Stimulated activated CD4-positive, alpha-beta T cell treated with anti-CD3 and anti-CD28 coated beads, Interleukin-12 subunit alpha, Interleukin-12 subunit beta, amount 100 ng/mL, for 24 hours (primary cell): ENCODE data around the gene USP47.

Experiments
- DNase-seq, 2 experiments: peaks; one replicate each; pipeline ENCODE4 v3.0.0-alpha.2; 2020; ENCODE audit warnings: low read depth in 2 of 2

USP47 gene

GRCh38 chr11:11980841-11981308 is 139.1 kb downstream of the USP47 start:
- DNase-seq: no peak

GRCh38 chr11:11981364-11981763 is 139.6 kb downstream of the USP47 start:
- DNase-seq: no peak

- DNase-seq: no peak
These were observed 140.1 kb downstream of the USP47 start for GRCh38 chr11:11981840-11982239.

- no peak for DNase-seq
These were observed 140.7 kb downstream of the USP47 start for GRCh38 chr11:11982461-11982860.

GRCh38 chr11:11982975-11983374 is 141.2 kb downstream of the USP47 start:
- no peak for DNase-seq

- no peak for DNase-seq
These were observed 141.7 kb downstream of the USP47 start for GRCh38 chr11:11983427-11983826.

- no peak for DNase-seq
These were observed 142.8 kb downstream of the USP47 start for GRCh38 chr11:11984563-11984962.

- no peak for DNase-seq
These were observed 143.4 kb downstream of the USP47 start for GRCh38 chr11:11985016-11985715.

- DNase-seq: no peak
These were observed 144.5 kb downstream of the USP47 start for GRCh38 chr11:11985954-11986949.

- no peak for DNase-seq
These were observed 145.8 kb downstream of the USP47 start for GRCh38 chr11:11987503-11988022.

GRCh38 chr11:11988099-11988651 is 146.4 kb downstream of the USP47 start:
- no peak for DNase-seq

- DNase-seq: no peak
These were observed 147.0 kb downstream of the USP47 start for GRCh38 chr11:11988681-11989261.

- no peak for DNase-seq
These were observed 148.3 kb downstream of the USP47 start for GRCh38 chr11:11989774-11990744.

GRCh38 chr11:11992257-11993212 is 150.8 kb downstream of the USP47 start:
- no peak for DNase-seq

GRCh38 chr11:11993839-11994238 is 152.1 kb downstream of the USP47 start:
- DNase-seq: no peak

GRCh38 chr11:11995601-11996000 is 153.8 kb downstream of the USP47 start:
- DNase-seq: no peak

GRCh38 chr11:11996321-11997048 is 154.7 kb downstream of the USP47 start:
- DNase-seq: no peak

GRCh38 chr11:11997049-11997322 is 155.2 kb downstream of the USP47 start:
- no peak for DNase-seq
